ENCODE measurements around the gene MCU. TPM values are rescaled to one million over a fixed set of nuclear protein-coding genes. Genes with fewer than 3 reads are reported as not detected.
"Not testable (repeated sequence)": the region's sequence is repeated elsewhere in the genome, so short reads cannot be mapped to it uniquely, and the experiment has no call there.

MCU gene
- total and polyA plus RNA-seq, 2 of the 4 experiments (the other 2 are of a cell fraction), result 36.2 to 36.7 TPM

DNA sequence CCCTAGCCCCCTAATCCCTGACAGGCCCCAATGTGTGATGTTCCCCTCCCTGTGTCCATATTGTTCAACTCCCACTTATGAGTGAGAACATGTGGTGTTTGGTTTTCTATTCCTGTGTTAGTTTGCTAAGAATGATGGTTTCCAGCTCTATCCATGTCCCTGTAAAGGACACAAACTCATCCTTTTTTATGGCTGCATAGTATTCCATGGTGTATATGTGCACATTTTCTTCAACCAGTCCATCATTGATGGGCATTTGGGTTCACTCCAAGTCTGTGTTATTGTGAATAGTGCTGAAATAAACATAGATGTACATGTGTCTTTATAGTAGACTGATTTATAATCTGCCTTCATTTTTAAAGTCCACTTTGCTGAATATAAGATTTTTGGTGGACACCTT, 79.3 kb downstream of the MCU start:
- H3K27ac ChIP-seq (ENCODE audit: insufficient read depth, low read length); H3K14ac ChIP-seq (replicated peaks; ENCODE audit: low read depth, low read length); H2AK5ac ChIP-seq (ENCODE audit: low read depth, low read length); H4K91ac ChIP-seq (ENCODE audit: insufficient read depth, low read depth, low read length); H2BK5ac ChIP-seq (ENCODE audit: low read depth, low read length, poor library complexity, severe bottlenecking); H3K4me3 ChIP-seq (ENCODE audit: insufficient read depth, low read depth, low read length); H3K9ac ChIP-seq (ENCODE audit: low read depth, low read length); H3K23ac ChIP-seq (ENCODE audit: low read depth, low read length); H2BK20ac ChIP-seq (ENCODE audit: low read depth, low read length); H3K9me1 ChIP-seq (ENCODE audit: insufficient read depth, low read length); H3K4me1 ChIP-seq (ENCODE audit: control insufficient read depth, insufficient read depth, low read length); H3K36me3 ChIP-seq (ENCODE audit: control insufficient read depth, insufficient read depth, low read length); H3K18ac ChIP-seq (ENCODE audit: low read depth, low read length); H3K4ac ChIP-seq (ENCODE audit: low read depth, low read length); H2AK9ac ChIP-seq (replicated peaks; ENCODE audit: low read depth, low read length, poor library complexity); H3K27me3 ChIP-seq (ENCODE audit: control insufficient read depth, insufficient read depth, low read length); H4K5ac ChIP-seq (ENCODE audit: low read depth, low read length); in situ Hi-C loops (cut with MboI; ENCODE audit: low sequenced_read_pairs); H3K4me2 ChIP-seq (ENCODE audit: low read depth, low read length); H3K56ac ChIP-seq (ENCODE audit: extremely low read depth, insufficient read depth, low read length); H2BK15ac ChIP-seq (ENCODE audit: low read depth, low read length); dilution Hi-C loops (cut with HindIII; ENCODE audit: low sequenced_read_pairs, unreplicated experiment); BruUV-seq (replicated peaks); H2AFZ ChIP-seq (replicated peaks; ENCODE audit: low read length, poor library complexity); H4K8ac ChIP-seq (ENCODE audit: low read depth in 2 of 2, low read length in 2 of 2); DNase-seq; ATAC-seq (ENCODE audit: low read depth); H2BK120ac ChIP-seq (ENCODE audit: low read depth, low read length); H3K9me3 ChIP-seq (ENCODE audit: control insufficient read depth, insufficient read depth, low read length); H4K20me1 ChIP-seq (ENCODE audit: insufficient read depth, low read length); POLR2A ChIA-PET (ENCODE audit: unreplicated experiment); CTCF ChIA-PET; intact Hi-C loops (cut with micrococcal nuclease): not testable (repeated sequence)
- H3K79me1 ChIP-seq (ENCODE audit: low read depth in 1 of 2, low read length in 2 of 2), result peaks cover 32 to 36% of the 10 kb centered on the region in 2 experiments

All from IMR-90 (cell line).